Ecto neural progenitor cell (in vitro differentiated cells): ENCODE measurements around the gene FAM156A.
"Not testable (repeated sequence)": the region's sequence is repeated elsewhere in the genome, so short reads cannot be mapped to it uniquely, and the experiment has no call there.

ENCODE experiments used
- DNase-seq: peaks from one replicate; pipeline ENCODE4 v3.0.0-alpha.2; 2018; ENCODE audit warnings: low spot score

Gene FAM156A

GRCh38 chrX:52966993-52967738, 8.8 kb upstream of the FAM156A start:
- not testable (repeated sequence) for DNase-seq

DNA sequence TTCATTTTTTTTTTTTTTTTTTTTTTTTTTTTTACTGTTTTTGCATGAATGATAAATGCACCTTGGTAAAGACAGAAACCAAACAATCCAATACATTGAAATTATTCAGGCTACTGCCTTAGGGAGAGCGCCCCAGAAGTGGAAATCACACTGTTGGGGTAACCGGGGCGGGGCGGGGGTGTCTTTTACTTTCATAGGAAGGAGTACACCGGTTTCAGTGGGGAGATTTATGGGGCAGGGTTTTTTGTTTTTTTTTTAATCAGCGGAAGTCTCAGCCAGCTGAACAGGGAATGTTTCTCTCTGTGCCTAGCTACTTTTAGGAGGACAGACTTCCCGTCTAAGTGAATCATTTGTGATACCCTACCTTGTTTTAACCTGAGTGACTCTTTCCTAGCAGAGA, 643 bp upstream of the FAM156A start:
- DNase-seq = not testable (repeated sequence)

- DNase-seq = not testable (repeated sequence)
These were observed 8.4 kb downstream of the FAM156A start for GRCh38 chrX:52949884-52950283.

GRCh38 chrX:52949325-52949724, 9.0 kb downstream of the FAM156A start:
- DNase-seq = not testable (repeated sequence)

GRCh38 chrX:52948265-52948664, 10.1 kb downstream of the FAM156A start:
- DNase-seq = not testable (repeated sequence)

GRCh38 chrX:52947501-52947900, 10.8 kb downstream of the FAM156A start:
- DNase-seq = not testable (repeated sequence)

GRCh38 chrX:52945838-52946494, 12.4 kb downstream of the FAM156A start:
- DNase-seq = not testable (repeated sequence)

DNA sequence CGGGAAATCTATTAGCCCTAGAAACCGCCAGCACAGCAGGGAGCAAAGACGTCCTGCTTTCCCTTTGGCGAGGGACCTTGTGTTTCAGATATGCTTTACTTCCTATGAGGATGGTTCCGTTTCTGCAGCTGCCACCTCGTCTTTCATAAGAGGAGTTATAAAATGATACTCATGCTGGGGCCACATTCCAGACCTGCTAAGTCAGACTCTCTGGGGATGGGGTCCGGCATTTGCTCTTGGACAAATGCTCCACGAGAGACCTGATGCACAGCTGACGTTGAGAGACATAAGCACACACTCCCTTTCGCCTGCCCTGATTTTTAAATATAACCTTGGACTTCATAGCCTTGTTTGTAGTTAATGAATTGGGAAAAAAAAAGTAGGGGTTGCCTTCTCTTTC, 16.6 kb downstream of the FAM156A start:
- DNase-seq = not testable (repeated sequence)

GRCh38 chrX:52940704-52941103, 17.6 kb downstream of the FAM156A start:
- DNase-seq = not testable (repeated sequence)

DNA sequence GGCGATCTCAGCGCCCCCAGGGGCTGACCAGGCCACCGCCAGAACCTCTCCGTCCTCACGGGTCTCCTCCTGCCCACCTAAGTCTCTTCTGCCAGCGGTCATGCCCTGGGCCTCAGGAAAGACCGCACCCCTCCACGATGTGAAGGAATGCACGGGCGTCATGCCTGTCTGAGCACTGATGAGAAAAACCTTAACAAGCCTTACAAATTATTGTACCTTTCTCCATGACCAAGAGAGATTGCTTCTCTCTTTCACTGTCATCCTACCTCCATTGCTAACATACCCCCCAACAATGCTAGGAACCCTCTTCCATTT, 22.9 kb downstream of the FAM156A start:
- not testable (repeated sequence) for DNase-seq

DNA sequence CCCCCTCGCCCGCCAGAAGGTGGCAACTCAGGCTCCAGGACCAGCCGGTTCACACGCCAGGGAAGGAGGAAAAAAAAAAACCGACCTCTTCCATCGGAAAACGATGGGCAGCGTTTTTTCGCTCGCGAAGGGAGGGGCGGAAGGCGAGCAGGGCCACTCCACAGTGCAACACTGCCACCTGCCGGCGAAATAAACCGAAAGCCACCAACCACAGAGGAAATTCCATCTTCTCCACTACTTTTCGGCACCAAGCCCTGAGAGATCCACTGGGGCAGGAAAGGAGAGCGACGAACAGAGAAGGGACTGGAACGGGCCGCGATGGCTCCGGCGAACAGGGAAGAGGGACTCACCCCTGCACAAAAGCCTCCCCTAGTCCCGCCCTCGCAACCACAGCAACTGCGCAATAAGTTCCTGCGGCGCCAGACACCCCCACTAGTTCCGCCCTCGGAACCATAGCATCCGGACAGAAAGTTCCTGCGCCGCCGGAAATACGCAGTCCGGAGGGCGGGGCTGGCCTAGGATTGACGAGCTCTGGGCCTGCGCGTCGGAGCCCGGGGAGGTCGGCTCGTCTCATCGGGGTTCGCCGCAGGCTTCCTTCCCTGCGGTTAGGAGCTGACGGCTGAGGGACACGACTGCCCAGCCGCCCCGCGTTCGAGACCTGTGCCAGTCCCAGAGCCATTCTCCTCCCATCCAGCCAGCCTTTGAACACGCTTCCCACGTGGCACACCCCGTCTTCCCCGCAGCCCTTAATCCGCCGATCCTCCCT, 23.4 kb downstream of the FAM156A start:
- peak; percentile 94 for DNase-seq

DNA sequence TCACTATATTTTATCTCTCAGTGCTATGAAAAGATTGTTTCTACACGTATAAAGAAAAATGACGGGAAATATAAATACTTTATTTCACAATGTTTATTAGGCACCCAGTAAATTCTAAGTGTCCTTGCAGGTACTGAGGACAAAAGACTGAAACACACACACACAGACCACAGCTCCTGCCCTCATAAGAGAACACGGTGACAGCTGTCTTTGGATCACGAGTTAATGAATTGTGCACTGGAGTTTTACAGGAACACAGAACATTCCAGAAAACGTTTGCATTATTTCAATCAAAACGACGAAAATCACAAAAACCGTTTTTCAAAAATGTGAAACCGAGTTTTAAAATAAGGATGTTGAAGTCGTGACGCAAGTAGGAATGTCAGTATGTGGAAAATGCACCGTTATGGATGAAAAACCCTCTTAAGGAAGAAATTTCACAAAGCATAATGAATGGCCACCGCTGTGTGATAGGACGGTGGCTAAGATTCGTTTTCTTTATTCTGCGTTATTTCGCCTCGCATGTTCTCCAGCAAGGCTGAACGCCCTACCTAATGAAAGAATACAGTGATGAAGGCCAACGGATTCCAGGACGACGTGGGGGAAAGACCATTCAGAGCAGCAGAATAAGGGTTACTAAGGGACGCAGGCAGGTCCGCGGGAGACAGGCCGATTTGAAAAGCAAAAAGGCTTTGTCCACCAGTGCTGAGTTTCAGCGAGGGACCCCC, 24.2 kb downstream of the FAM156A start:
- DNase-seq = no peak

GRCh38 chrX:52933213-52933612, 25.1 kb downstream of the FAM156A start:
- DNase-seq = no peak

DNA sequence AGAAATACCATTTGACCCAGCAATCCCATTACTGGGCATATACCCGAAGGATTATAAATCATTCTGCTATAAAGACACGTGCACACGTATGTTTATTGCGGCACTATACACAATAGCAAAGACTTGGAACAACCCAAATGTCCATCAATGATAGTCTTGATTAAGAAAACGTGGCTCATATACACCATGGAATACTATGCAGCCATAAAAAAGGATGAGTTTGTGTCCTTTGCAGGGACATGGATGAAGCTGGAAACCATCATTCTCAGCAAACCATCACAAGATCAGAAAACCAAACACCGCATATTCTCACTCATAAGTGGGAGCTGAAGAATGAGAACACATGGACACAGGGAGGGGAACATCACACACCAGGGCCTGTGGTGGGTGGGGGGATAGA, 28.1 kb downstream of the FAM156A start:
- DNase-seq = not testable (repeated sequence)

GRCh38 chrX:52923781-52924241, 34.5 kb downstream of the FAM156A start:
- DNase-seq = no peak

DNA sequence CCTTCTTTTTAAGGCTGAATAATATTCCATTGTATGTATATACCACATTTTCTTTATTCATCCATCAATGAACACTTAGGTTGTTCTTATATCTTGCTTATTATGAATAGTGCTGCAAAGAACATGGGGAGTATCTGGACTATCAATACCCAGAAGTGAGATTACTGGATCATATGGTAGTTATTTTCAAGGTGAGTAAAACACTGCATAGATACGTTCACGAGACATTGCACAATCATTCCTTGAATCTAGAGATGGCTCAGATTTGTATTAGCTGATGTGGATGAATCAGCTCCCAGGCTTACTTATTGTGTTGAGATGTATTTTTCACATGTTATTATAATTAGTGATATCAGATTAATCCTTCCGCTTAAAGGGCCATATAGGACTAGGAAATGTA, 43.6 kb downstream of the FAM156A start:
- not testable (repeated sequence) for DNase-seq

GRCh38 chrX:52913681-52914080, 44.6 kb downstream of the FAM156A start:
- DNase-seq = not testable (repeated sequence)

DNA sequence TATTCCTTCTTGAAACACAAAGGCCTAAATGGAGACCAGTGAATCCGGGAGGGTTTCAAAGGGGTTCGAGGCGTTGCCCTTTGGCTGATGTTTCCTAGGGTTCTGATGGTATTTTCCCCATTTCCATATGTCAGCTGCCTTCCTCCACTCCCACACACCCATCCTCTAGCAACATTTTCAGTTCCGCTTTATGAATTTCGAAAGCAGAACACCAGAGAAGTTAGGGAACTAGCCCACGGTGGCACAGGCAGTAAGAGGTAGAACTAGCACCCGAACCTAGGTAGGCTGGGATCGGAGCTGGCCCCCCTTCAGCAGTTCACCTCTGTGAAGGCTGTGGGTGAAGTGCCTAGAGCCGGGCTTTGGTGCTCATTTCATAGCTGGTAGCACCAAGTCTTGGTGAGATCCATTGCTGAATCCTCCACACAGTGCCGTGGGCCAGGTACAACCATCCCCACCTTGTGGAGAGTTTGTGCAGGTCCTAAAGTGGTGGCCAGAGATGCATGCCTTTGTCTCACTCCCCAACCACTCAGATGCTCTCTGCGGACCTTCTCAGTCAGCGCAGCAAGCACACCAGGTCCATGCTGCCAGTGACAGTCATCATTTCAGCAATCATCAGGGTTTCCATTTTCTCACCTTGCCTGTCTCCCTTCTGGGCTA, 48.9 kb downstream of the FAM156A start:
- DNase-seq = not testable (repeated sequence)

DNA sequence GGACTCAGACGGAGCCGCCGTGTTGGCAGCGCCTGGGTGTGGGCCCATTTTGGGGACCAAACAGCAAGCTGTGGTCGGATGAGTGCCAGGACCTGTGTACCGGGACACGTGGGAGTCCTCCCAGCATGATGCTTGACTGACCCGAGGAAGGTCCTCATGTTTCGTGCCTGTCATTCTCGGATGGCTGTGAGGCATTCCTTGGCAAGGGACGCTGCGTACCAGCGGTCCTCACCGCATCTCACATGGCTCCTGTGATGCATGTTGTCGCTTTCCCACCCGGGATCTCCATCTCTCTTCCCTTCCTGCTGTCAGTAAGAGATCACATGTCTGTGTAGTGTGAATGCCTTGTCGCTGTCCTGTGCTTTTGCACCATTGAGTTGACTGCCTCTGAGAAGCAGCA, 50.4 kb downstream of the FAM156A start:
- not testable (repeated sequence) for DNase-seq

DNA sequence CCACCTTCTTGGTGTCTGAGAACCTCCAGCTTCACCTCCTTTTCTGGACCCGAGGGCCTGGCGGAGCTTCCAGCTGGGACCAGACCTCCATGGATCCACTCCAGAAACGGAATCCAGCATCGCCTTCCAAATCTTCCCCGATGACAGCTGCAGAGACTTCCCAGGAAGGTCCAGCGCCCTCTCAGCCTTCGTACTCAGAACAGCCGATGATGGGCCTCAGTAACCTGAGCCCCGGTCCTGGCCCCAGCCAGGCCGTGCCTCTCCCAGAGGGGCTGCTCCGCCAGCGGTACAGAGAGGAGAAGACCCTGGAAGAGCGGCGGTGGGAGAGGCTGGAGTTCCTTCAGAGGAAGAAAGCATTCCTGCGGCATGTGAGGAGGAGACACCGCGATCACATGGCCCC, 51.2 kb downstream of the FAM156A start:
- not testable (repeated sequence) for DNase-seq

DNA sequence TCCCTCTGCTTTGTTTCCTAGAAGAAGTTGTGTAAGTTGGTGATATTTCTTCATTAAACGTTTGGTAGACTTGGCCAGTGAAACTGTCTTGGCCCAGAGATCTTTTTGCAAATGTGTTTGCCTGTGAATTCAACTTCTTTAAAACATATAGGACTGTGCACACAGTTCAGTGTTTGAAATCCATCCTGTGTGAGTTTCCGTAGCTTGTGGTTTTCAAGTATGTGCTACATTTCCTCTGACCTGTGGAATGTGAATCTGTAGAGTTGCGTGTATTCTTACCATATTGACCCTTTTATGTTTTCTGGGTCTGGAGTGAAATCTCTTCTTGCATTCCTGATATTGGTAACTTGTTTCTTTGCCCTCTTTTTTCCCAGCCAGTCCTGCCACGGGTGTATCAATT, 52.2 kb downstream of the FAM156A start:
- DNase-seq = not testable (repeated sequence)

- DNase-seq = not testable (repeated sequence)
These were observed 52.8 kb downstream of the FAM156A start for GRCh38 chrX:52905531-52905930.
